Keratinocyte (primary cell): ENCODE measurements around the gene STEAP3. TPM values are rescaled to one million over a fixed set of nuclear protein-coding genes. Genes with fewer than 3 reads are reported as not detected.
A peak's percentile ranks its signal among the peaks of the same experiment; 100 is the strongest.

Experiments used
- DNase-seq: peaks from one replicate; pipeline ENCODE4 v3.0.0-alpha.2; 2011; ENCODE audit warnings: low read depth, missing footprints, low spot score
- FAIRE-seq: peaks from 2 replicates; lab custom pipeline; 2011; peaks lifted over from hg19 to GRCh38; lab: Jason Lieb, UNC
- H2AFZ ChIP-seq: 2 replicates; pipeline ENCODE4 v1.6.0; 2012; ENCODE audit warnings: low read length, control low read depth, inconsistent platforms; ENCODE audit not compliant: control insufficient read depth
- H3K27ac ChIP-seq: 2 replicates; pipeline ENCODE4 v1.5.1; 2011; ENCODE audit warnings: low read length; ENCODE audit not compliant: control insufficient read depth, insufficient read depth
- H3K27me3 ChIP-seq: 3 replicates; pipeline ENCODE4 v1.6.0; 2011; ENCODE audit warnings: low read length; ENCODE audit not compliant: control insufficient read depth, insufficient read depth; ENCODE audit errors: extremely low read depth
- H3K36me3 ChIP-seq, 2 experiments: 2 replicates in 1 of 2; 3 replicates in 1 of 2; pipeline ENCODE4 v1.5.1; 2011; ENCODE audit warnings: low read length in 2 of 2, mild to moderate bottlenecking in 1 of 2; ENCODE audit not compliant: control insufficient read depth in 2 of 2, insufficient read depth in 2 of 2; ENCODE audit errors: extremely low read depth in 1 of 2
- H3K4me1 ChIP-seq: 3 replicates; pipeline ENCODE4 v1.5.1; 2011; ENCODE audit warnings: low read length; ENCODE audit not compliant: control insufficient read depth, insufficient read depth; ENCODE audit errors: extremely low read depth
- H3K4me2 ChIP-seq: 3 replicates; pipeline ENCODE4 v1.6.0; 2011; ENCODE audit warnings: low read depth, low read length; ENCODE audit not compliant: control insufficient read depth, insufficient read depth; ENCODE audit errors: extremely low read depth
- H3K4me3 ChIP-seq, 3 experiments: fragments of 200-600 bp in 1 of 3; sonication (generic) in 1 of 3; 2 replicates in 2 of 3; 3 replicates in 1 of 3; pipeline ENCODE4 v1.5.1; 2011 to 2016; ENCODE audit warnings: low read length in 3 of 3, mild to moderate bottlenecking in 3 of 3, control low read depth in 2 of 3, inconsistent platforms in 1 of 3, low read depth in 1 of 3, mixed read lengths in 1 of 3, mixed run types in 1 of 3, moderate library complexity in 1 of 3; ENCODE audit not compliant: control insufficient read depth in 2 of 3, insufficient read depth in 2 of 3; ENCODE audit errors: extremely low read depth in 1 of 3
- H3K79me2 ChIP-seq: 2 replicates; pipeline ENCODE4 v1.6.0; 2012; ENCODE audit warnings: low read length; ENCODE audit not compliant: control insufficient read depth, insufficient read depth
- H3K9ac ChIP-seq: 3 replicates; pipeline ENCODE4 v1.6.0; 2011; ENCODE audit warnings: low read length; ENCODE audit not compliant: control insufficient read depth, insufficient read depth; ENCODE audit errors: extremely low read depth
- H3K9me1 ChIP-seq: 3 replicates; pipeline ENCODE4 v1.6.0; 2011; ENCODE audit warnings: low read length; ENCODE audit not compliant: control insufficient read depth, insufficient read depth; ENCODE audit errors: extremely low read depth
- H3K9me3 ChIP-seq: 2 replicates; pipeline ENCODE4 v1.5.1; 2012; ENCODE audit warnings: low read depth, low read length; ENCODE audit not compliant: control insufficient read depth
- H4K20me1 ChIP-seq: 3 replicates; pipeline ENCODE4 v1.6.0; 2011; ENCODE audit warnings: low read length; ENCODE audit not compliant: control insufficient read depth, insufficient read depth; ENCODE audit errors: extremely low read depth
- EZH2 ChIP-seq: IDR thresholded peaks from one replicate; pipeline ENCODE4 v1.6.1; 2012; ENCODE audit warnings: inconsistent platforms, mild to moderate bottlenecking, low read length, moderate library complexity
- dilution Hi-C: fragments of 300-500 bp; cut with MboI; formaldehyde crosslinking; loops from one replicate; pipeline ENCODE4 v1.7.0; 2020; ENCODE audit warnings: low sequenced_read_pairs; ENCODE audit not compliant: extremely low pct_ligation_motif_present
- polyA plus RNA-seq, 5 experiments: library from polyadenylated mRNA; depleted of rRNA in 3 of 5; stranded (reverse) in 3 of 5; stranded (forward) in 1 of 5; unstranded in 1 of 5; fragments of >200 nt; gene quantifications; 1 replicate in 1 of 5; 2 replicates in 3 of 5; 3 replicates in 1 of 5; pipeline versions ENCODE4 v1.2.1 to v1.2.3, GENCODE V29; 2011 to 2012; ENCODE audit warnings: missing spikeins in 2 of 5, low read depth in 1 of 5, low replicate concordance in 1 of 5
- TF ChIP-seq, protein P1 (sequence below), 3 experiments: IDR thresholded peaks in 1 of 3; conservative IDR thresholded peaks in 1 of 3; optimal IDR thresholded peaks in 1 of 3; 2 replicates in 2 of 3; 3 replicates in 1 of 3; pipeline versions ENCODE3 to v1.5.1; 2011; ENCODE audit warnings: low read length in 3 of 3, mild to moderate bottlenecking in 3 of 3, moderate library complexity in 2 of 3, control low read depth in 1 of 3, inconsistent platforms in 1 of 3; ENCODE audit not compliant: insufficient read depth in 2 of 3; ENCODE audit errors: extremely low read depth in 1 of 3

Gene STEAP3
- polyA plus RNA-seq, 1 donor (not counting 4 experiments of a cell fraction or from before 2014, with no cell fraction given), result 19.9 TPM

DNA sequence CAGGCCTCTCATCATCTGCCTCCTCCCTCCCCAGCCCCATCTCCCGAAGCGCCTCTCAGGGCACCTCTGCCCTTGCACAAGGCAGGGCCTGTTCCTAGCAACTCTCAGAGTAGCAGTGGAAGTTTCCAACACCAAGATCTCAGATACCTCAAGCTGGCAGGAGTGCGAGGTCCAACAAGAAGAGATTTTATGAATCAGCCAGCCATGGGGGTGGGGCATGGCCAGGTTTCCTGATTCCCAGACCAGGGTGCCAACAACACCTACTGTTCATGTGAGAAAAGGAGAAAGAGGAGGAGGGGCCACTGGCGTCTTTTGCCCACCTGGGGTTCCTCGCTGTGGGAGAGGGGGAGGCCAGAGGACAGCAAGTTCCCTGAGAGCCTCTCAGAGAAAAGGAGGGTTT, 6.6 kb upstream of the STEAP3 start:
- Histone ChIP-seq H2AFZ (peak overlapping the region; percentile 53), H3K4me1 (peaks cover 19% of the 10 kb centered on the region), H3K27ac (no peak overlapping the region), H3K4me3 (no peak overlapping the region), H3K9me3 (no peaks in the 10 kb centered on the region), H3K9me1 (no peaks in the 10 kb centered on the region), H3K9ac (no peak overlapping the region), H3K79me2 (no peaks in the 10 kb centered on the region), H3K27me3 (peaks cover under 1% of the 10 kb centered on the region), H4K20me1 (no peaks in the 10 kb centered on the region), H3K36me3 (no peaks in the 10 kb centered on the region), H3K4me2 (no peak overlapping the region)
- dilution Hi-C loops, result no loop called here
- no peak for TF ChIP-seq EZH2
- TF ChIP-seq, protein P1, sequence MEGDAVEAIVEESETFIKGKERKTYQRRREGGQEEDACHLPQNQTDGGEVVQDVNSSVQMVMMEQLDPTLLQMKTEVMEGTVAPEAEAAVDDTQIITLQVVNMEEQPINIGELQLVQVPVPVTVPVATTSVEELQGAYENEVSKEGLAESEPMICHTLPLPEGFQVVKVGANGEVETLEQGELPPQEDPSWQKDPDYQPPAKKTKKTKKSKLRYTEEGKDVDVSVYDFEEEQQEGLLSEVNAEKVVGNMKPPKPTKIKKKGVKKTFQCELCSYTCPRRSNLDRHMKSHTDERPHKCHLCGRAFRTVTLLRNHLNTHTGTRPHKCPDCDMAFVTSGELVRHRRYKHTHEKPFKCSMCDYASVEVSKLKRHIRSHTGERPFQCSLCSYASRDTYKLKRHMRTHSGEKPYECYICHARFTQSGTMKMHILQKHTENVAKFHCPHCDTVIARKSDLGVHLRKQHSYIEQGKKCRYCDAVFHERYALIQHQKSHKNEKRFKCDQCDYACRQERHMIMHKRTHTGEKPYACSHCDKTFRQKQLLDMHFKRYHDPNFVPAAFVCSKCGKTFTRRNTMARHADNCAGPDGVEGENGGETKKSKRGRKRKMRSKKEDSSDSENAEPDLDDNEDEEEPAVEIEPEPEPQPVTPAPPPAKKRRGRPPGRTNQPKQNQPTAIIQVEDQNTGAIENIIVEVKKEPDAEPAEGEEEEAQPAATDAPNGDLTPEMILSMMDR (optimal IDR thresholded peaks at IDR 0.05 in 1 of 3, IDR thresholded peaks at IDR 0.05 in 1 of 3, conservative IDR thresholded peaks at IDR 0.05 in 1 of 3; ENCODE audit: extremely low read depth in 1 of 3, insufficient read depth in 2 of 3, low read length in 3 of 3), result no peak
- DNase-seq (no peak), FAIRE-seq (peak; percentile 77)

DNA sequence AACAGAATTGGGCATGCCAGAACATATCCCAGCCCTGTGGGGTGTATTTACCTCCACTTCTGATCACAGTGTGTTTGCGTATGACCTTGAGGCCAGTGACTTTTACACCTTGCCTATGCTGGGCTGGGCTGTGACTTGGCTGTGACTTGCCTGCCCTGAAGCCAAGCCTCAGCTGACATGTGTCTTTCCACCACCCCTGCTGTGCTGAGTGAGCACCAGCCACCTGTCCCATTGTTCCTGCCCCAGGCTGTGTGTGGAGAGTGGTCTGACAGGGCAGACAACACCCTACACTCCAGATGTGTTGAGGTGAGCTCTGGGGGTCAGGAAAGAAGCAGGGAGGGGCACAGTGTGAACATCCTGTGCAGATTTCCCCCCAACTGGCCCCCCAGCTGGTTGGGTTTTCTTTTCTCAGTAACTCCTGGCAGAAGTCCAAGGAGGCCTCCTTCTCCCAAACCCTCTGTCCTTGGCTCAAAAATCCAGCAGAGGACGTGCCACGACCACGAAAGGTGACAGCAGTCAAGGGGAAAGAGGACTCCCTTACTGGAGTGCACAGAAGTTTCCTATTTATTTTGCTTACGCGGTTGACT, 5.1 kb upstream of the STEAP3 start:
- Histone ChIP-seq H3K4me1 (peaks cover 22% of the 10 kb centered on the region), H3K9me3 (no peaks in the 10 kb centered on the region), H3K27ac (no peak overlapping the region), H3K79me2 (no peaks in the 10 kb centered on the region), H3K36me3 (no peaks in the 10 kb centered on the region), H3K4me3 (no peak overlapping the region), H2AFZ (no peak overlapping the region), H3K27me3 (peaks cover 4% of the 10 kb centered on the region), H3K4me2 (peak overlapping the region; percentile 33), H3K9ac (no peak overlapping the region), H3K9me1 (no peaks in the 10 kb centered on the region), H4K20me1 (no peaks in the 10 kb centered on the region)
- FAIRE-seq (peak; percentile 82), DNase-seq (no peak)
- dilution Hi-C loops, result no loop called here
- TF ChIP-seq, protein P1 (optimal IDR thresholded peaks at IDR 0.05 in 1 of 3, IDR thresholded peaks at IDR 0.05 in 1 of 3, conservative IDR thresholded peaks at IDR 0.05 in 1 of 3; ENCODE audit: extremely low read depth in 1 of 3, insufficient read depth in 2 of 3, low read length in 3 of 3), result peak in 2 of 3 experiments; percentile 16 to 57
- TF ChIP-seq EZH2, result no peak
